T1000 (cell line): ENCODE results near the gene CALR3.
A peak's percentile ranks its signal among the peaks of the same experiment; 100 is the strongest.
"Not testable (repeated sequence)": the region's sequence is repeated elsewhere in the genome, so short reads cannot be mapped to it uniquely, and the experiment has no call there.

Experiments
- DNase-seq: peaks from one replicate; lab custom pipeline; 2025; ENCODE audit warnings: mixed read lengths; lab: John Stamatoyannopoulos, UW

CALR3 gene

GRCh38 chr19:16495982-16496612 lies at the start of gene CALR3, which contains the start of gene C19orf44:
TSS of gene CALR3 (minus strand) at chr19:16496167. CDS start at chr19:16496129, 38 bp downstream.
TSS of gene C19orf44 (plus strand) at chr19:16496394. CDS start at chr19:16500793, 4,399 bp downstream.
- peak; percentile 96 for DNase-seq

- DNase-seq = no peak
Observed at GRCh38 chr19:16544473-16545231, 48.7 kb upstream of the CALR3 start.

- not testable (repeated sequence) for DNase-seq
Observed at GRCh38 chr19:16543734-16544133, 47.8 kb upstream of the CALR3 start.

- no peak for DNase-seq
Observed at GRCh38 chr19:16542910-16543472, 47.0 kb upstream of the CALR3 start.

GRCh38 chr19:16542045-16542909 lies 46.3 kb upstream of the CALR3 start, which contains the start of gene CHERP:
TSS of gene CHERP (minus strand) at chr19:16542437. CDS start at chr19:16542378, 59 bp downstream.
- peak; percentile 89 for DNase-seq

- no peak for DNase-seq
Observed at GRCh38 chr19:16541526-16542044, 45.6 kb upstream of the CALR3 start.

GRCh38 chr19:16540948-16541347 lies 45.0 kb upstream of the CALR3 start:
- DNase-seq = no peak

- no peak for DNase-seq
Observed at GRCh38 chr19:16537111-16537510, 41.1 kb upstream of the CALR3 start.

- DNase-seq = no peak
Observed at GRCh38 chr19:16536130-16536529, 40.2 kb upstream of the CALR3 start.

GRCh38 chr19:16535381-16535780 lies 39.4 kb upstream of the CALR3 start:
- no peak for DNase-seq

GRCh38 chr19:16532440-16533234 lies 36.7 kb upstream of the CALR3 start:
- DNase-seq = no peak

- no peak for DNase-seq
Observed at GRCh38 chr19:16531380-16531669, 35.4 kb upstream of the CALR3 start.

GRCh38 chr19:16530540-16531379 lies 34.8 kb upstream of the CALR3 start:
- no peak for DNase-seq

GRCh38 chr19:16529466-16530144 lies 33.6 kb upstream of the CALR3 start:
- DNase-seq = no peak

- no peak for DNase-seq
Observed at GRCh38 chr19:16527971-16528521, 32.1 kb upstream of the CALR3 start.

GRCh38 chr19:16527334-16527935 lies 31.5 kb upstream of the CALR3 start:
- no peak for DNase-seq

GRCh38 chr19:16525751-16526481 lies 29.9 kb upstream of the CALR3 start:
- DNase-seq = no peak
